A549 (cell line): ENCODE results near the gene LPO. TPM values are rescaled to one million over a fixed set of nuclear protein-coding genes. Genes with fewer than 3 reads are reported as not detected.

ENCODE experiments used
- CBX2 ChIP-seq: fragments of 200-600 bp; sonication (generic); IDR thresholded peaks from 2 replicates; pipeline ENCODE4 v1.6.1; 2016; ENCODE audit warnings: low read depth, mild to moderate bottlenecking, borderline replicate concordance
- CBX8 ChIP-seq: fragments of 200-600 bp; sonication (generic); IDR thresholded peaks from 2 replicates; pipeline ENCODE4 v1.6.1; 2016
- CTCF ChIP-seq: fragments of >200 bp; sonication (Bioruptor Twin); formaldehyde crosslinking; IDR thresholded peaks from 3 replicates; pipeline ENCODE4 v1.5.1; 2016
- FOSL2 ChIP-seq, 2 experiments: fragments of 450-650 bp in 1 of 2; fragments of >200 bp in 1 of 2; sonication (Bioruptor Twin) in 1 of 2; formaldehyde crosslinking; IDR thresholded peaks; 2 replicates each; pipeline versions ENCODE4 v1.5.0 to v1.6.1; 2016 to 2020; ENCODE audit warnings: mild to moderate bottlenecking in 1 of 2, moderate library complexity in 1 of 2
- GATA3 ChIP-seq: IDR thresholded peaks from 2 replicates; pipeline ENCODE4 v1.6.1; 2012; ENCODE audit warnings: borderline replicate concordance
- HDAC2 ChIP-seq: fragments of 200-600 bp; sonication (generic); IDR thresholded peaks from 2 replicates; pipeline ENCODE4 v1.6.1; 2016
- HMGXB4 ChIP-seq: fragments of 250-450 bp; sonication (Bioruptor Pico); IDR thresholded peaks from 2 replicates; pipeline ENCODE4 v1.5.0; 2021; ENCODE audit warnings: mild to moderate bottlenecking, moderate library complexity, borderline replicate concordance
- HOXA7 ChIP-seq: fragments of 250-450 bp; sonication (Bioruptor Pico); IDR thresholded peaks from 2 replicates; pipeline ENCODE4 v1.5.0; 2020; ENCODE audit warnings: mild to moderate bottlenecking, moderate library complexity
- HOXB13 ChIP-seq: fragments of 250-450 bp; sonication (Bioruptor Pico); IDR thresholded peaks from 2 replicates; pipeline ENCODE4 v1.5.0; 2020; ENCODE audit warnings: low read depth, mild to moderate bottlenecking, moderate library complexity
- KDM1A ChIP-seq: fragments of 200-600 bp; sonication (generic); IDR thresholded peaks from 2 replicates; pipeline ENCODE4 v1.6.1; 2016; ENCODE audit warnings: low read depth, mild to moderate bottlenecking
- KDM5A ChIP-seq: fragments of 200-600 bp; sonication (generic); IDR thresholded peaks from 2 replicates; pipeline ENCODE4 v1.6.1; 2016; ENCODE audit warnings: antibody characterized with exemption, mild to moderate bottlenecking
- NFE2L2 ChIP-seq: fragments of 150-350 bp; conservative IDR thresholded peaks from 2 replicates; pipeline ENCODE4 v1.6.1; 2014; ENCODE audit warnings: low read length
- NPAS2 ChIP-seq: fragments of 250-450 bp; sonication (Bioruptor Pico); IDR thresholded peaks from 2 replicates; pipeline ENCODE4 v1.8.0; 2022; ENCODE audit warnings: mild to moderate bottlenecking, moderate library complexity, borderline replicate concordance
- NR3C1 ChIP-seq: fragments of >200 bp; sonication (Bioruptor Twin); formaldehyde crosslinking; IDR thresholded peaks from 3 replicates; pipeline ENCODE4 v1.6.1; 2017
- PHF8 ChIP-seq: fragments of 200-600 bp; sonication (generic); IDR thresholded peaks from 2 replicates; pipeline ENCODE4 v1.6.1; 2016; ENCODE audit warnings: low read depth, mild to moderate bottlenecking, antibody characterized with exemption, moderate library complexity, borderline replicate concordance
- RARB ChIP-seq: fragments of 250-450 bp; sonication (Bioruptor Pico); IDR thresholded peaks from 2 replicates; pipeline ENCODE4 v1.8.0; 2021; ENCODE audit warnings: mild to moderate bottlenecking, moderate library complexity
- SMC3 ChIP-seq: fragments of >200 bp; sonication (Bioruptor Twin); formaldehyde crosslinking; IDR thresholded peaks from 3 replicates; pipeline ENCODE4 v1.6.1; 2018; ENCODE audit warnings: inconsistent platforms
- TFCP2L1 ChIP-seq: fragments of 250-450 bp; sonication (Bioruptor Pico); IDR thresholded peaks from 2 replicates; pipeline ENCODE4 v1.5.0; 2021; ENCODE audit warnings: mild to moderate bottlenecking
- TP53 ChIP-seq: fragments of 250-450 bp; sonication (Bioruptor Pico); IDR thresholded peaks from 2 replicates; pipeline ENCODE4 v1.5.0; 2021; ENCODE audit warnings: mild to moderate bottlenecking, moderate library complexity
- ZFP36 ChIP-seq: fragments of 450-650 bp; IDR thresholded peaks from 2 replicates; pipeline ENCODE4 v1.6.1; 2014; ENCODE audit warnings: borderline replicate concordance; ENCODE audit not compliant: partially characterized antibody
- ZNF302 ChIP-seq: fragments of 250-450 bp; sonication (Bioruptor Pico); IDR thresholded peaks from 2 replicates; pipeline ENCODE4 v1.9.0; 2021; ENCODE audit warnings: inconsistent platforms, mild to moderate bottlenecking, moderate library complexity
- ZSCAN20 ChIP-seq: fragments of 250-450 bp; sonication (Bioruptor Pico); IDR thresholded peaks from 2 replicates; pipeline ENCODE4 v1.8.0; 2022; ENCODE audit warnings: mild to moderate bottlenecking, moderate library complexity
- polyA plus RNA-seq, 4 experiments: library from polyadenylated mRNA; depleted of rRNA in 3 of 4; stranded (reverse); fragments of >200 nt; fragmentation: RNase III in 1 of 4; extraction: RNeasy Plus Mini Kit Qiagen cat#74134 plus additional on column Dnase treatment in 1 of 4; gene quantifications; 2 replicates in 3 of 4; 3 replicates in 1 of 4; pipeline ENCODE4 v1.2.3, GENCODE V29; 2011 to 2017
- TF ChIP-seq, protein P1 (sequence below): fragments of 150-350 bp; IDR thresholded peaks from 2 replicates; pipeline ENCODE4 v1.6.1; 2014; ENCODE audit warnings: low read depth, mild to moderate bottlenecking, low read length
- TF ChIP-seq, protein P2 (sequence below): fragments of 250-450 bp; sonication (Bioruptor Pico); IDR thresholded peaks from 2 replicates; pipeline ENCODE4 v1.5.0; 2020; ENCODE audit warnings: low read depth, mild to moderate bottlenecking, moderate library complexity
- TF ChIP-seq, protein P3 (sequence below): IDR thresholded peaks from 2 replicates; pipeline ENCODE4 v1.6.1; 2012
- TF ChIP-seq, protein P4 (sequence below): fragments of >200 bp; sonication (Bioruptor Twin); formaldehyde crosslinking; IDR thresholded peaks from 3 replicates; pipeline ENCODE4 v1.6.1; 2016

Gene LPO
- polyA plus RNA-seq, 2 of the 4 experiments (the other 2 are of a cell fraction) = not detected

DNA sequence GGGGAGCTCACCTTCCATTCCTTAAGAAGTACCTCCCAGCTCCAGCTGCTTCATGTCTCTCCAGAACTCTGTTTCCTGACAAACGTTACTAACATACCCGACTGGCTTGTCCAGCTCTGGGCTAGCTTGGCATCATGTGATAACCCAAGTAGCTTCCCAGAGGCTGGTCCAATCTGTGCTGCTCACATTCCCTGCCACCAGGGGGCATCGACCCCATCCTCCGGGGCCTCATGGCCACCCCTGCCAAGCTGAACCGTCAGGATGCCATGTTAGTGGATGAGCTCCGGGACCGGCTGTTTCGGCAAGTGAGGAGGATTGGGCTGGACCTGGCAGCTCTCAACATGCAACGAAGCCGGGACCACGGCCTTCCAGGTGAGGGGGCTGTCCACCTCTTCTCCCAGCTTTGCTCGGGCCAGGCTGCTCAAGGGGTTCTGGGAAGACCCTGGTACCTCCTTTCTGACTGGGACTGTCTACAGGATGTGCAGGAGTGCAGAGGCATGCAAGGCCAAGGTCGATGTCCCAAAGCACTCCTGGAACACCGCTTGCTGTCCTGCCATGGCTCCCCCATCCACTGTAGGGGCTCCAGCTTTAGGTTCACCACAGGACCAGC lies 38.3 kb upstream of the LPO start (continued):
- TF ChIP-seq TFCP2L1 (CRISPR knock-in tag) (no peak), ZSCAN20 (CRISPR knock-in tag) (no peak), HDAC2 (no peak), PHF8 (no peak), KDM5A (no peak), HOXB13 (CRISPR knock-in tag) (no peak), ZFP36 (no peak), FOSL2 (IDR thresholded peaks at IDR 0.05) (no peak), FOSL2 (CRISPR knock-in tag; IDR thresholded peaks at IDR 0.05) (no peak), NFE2L2 (no peak), CBX2 (no peak), HOXA7 (no peak), GATA3 (no peak), TP53 (CRISPR knock-in tag) (no peak), RARB (no peak), CBX8 (no peak), ZNF302 (CRISPR knock-in tag) (no peak), KDM1A (no peak), NR3C1 (no peak), NPAS2 (CRISPR knock-in tag) (no peak), HMGXB4 (CRISPR knock-in tag) (no peak), SMC3 (peak; percentile 48; the same call in 2 of the 3 replicates), CTCF (peak; percentile 64)
- TF ChIP-seq, protein P1, sequence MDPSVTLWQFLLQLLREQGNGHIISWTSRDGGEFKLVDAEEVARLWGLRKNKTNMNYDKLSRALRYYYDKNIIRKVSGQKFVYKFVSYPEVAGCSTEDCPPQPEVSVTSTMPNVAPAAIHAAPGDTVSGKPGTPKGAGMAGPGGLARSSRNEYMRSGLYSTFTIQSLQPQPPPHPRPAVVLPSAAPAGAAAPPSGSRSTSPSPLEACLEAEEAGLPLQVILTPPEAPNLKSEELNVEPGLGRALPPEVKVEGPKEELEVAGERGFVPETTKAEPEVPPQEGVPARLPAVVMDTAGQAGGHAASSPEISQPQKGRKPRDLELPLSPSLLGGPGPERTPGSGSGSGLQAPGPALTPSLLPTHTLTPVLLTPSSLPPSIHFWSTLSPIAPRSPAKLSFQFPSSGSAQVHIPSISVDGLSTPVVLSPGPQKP = no peak
- TF ChIP-seq, protein P2, sequence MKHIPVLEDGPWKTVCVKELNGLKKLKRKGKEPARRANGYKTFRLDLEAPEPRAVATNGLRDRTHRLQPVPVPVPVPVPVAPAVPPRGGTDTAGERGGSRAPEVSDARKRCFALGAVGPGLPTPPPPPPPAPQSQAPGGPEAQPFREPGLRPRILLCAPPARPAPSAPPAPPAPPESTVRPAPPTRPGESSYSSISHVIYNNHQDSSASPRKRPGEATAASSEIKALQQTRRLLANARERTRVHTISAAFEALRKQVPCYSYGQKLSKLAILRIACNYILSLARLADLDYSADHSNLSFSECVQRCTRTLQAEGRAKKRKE (CRISPR knock-in tag) = no peak
- TF ChIP-seq, protein P3, sequence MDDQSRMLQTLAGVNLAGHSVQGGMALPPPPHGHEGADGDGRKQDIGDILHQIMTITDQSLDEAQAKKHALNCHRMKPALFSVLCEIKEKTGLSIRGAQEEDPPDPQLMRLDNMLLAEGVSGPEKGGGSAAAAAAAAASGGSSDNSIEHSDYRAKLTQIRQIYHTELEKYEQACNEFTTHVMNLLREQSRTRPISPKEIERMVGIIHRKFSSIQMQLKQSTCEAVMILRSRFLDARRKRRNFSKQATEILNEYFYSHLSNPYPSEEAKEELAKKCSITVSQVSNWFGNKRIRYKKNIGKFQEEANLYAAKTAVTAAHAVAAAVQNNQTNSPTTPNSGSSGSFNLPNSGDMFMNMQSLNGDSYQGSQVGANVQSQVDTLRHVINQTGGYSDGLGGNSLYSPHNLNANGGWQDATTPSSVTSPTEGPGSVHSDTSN = no peak
- TF ChIP-seq, protein P4, sequence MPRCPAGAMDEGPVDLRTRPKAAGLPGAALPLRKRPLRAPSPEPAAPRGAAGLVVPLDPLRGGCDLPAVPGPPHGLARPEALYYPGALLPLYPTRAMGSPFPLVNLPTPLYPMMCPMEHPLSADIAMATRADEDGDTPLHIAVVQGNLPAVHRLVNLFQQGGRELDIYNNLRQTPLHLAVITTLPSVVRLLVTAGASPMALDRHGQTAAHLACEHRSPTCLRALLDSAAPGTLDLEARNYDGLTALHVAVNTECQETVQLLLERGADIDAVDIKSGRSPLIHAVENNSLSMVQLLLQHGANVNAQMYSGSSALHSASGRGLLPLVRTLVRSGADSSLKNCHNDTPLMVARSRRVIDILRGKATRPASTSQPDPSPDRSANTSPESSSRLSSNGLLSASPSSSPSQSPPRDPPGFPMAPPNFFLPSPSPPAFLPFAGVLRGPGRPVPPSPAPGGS = no peak
